Mesenteric fat pad (tissue), 1 donor: ENCODE measurements around the gene GATD1. TPM values are rescaled to one million over a fixed set of nuclear protein-coding genes. Genes with fewer than 3 reads are reported as not detected.
"Not testable (repeated sequence)": the region's sequence is repeated elsewhere in the genome, so short reads cannot be mapped to it uniquely, and the experiment has no call there.

Experiments used
- DNase-seq: peaks from one replicate; pipeline ENCODE4 v3.0.0-alpha.2; 2020; ENCODE audit warnings: low spot score
- total RNA-seq: library from RNA; stranded (reverse); fragmentation: NEBNext Ultra II Directional; extraction: Animal tissue kit (Norgen Biotek cat#: 25700); gene quantifications from one replicate; pipeline ENCODE4 v1.2.1, GENCODE V29; 2021
- donor health status: DM: yes; HTN: yes; CAD: no.

Gene GATD1
- total RNA-seq, 1 donor from 2014 or later: 54.1 TPM

DNA sequence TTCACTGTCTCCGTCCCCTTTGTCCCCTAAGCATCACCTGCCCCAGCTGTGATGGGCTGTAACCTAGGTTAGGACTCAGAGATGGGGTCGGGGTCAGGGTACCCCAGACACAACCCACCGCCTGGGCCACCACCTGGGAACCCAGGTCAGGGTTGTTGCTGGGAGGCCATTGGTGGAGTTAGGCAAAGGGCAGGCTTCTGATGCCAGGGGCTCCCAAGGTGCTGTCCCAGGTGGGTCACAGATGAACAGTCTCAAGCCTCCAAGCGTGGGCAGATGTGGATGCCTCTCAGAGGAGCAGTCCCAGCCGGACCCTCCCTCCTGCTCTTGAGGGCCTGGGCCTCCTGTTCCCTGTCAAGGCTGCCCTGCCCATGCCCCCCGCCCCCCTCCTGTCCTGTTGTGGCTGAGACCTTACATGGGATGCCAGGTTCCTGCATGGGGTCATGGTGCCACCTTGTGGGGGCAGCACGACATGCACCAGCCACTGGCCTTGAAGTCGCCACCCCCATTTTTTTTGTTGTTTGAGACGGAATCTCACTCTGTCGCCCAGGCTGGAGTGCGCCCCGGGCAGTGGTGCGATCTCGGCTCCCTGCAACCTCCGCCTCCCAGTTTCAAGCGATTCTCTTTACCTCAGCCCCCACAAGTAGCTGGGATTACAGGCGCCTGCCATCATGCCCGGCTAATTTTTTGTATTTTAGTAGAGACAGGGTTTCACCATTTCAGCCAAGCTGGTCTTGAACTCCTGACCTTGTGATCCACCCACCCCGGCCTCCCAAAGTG is 12.1 kb downstream of the GATD1 start:
- DNase-seq: no peak

DNA sequence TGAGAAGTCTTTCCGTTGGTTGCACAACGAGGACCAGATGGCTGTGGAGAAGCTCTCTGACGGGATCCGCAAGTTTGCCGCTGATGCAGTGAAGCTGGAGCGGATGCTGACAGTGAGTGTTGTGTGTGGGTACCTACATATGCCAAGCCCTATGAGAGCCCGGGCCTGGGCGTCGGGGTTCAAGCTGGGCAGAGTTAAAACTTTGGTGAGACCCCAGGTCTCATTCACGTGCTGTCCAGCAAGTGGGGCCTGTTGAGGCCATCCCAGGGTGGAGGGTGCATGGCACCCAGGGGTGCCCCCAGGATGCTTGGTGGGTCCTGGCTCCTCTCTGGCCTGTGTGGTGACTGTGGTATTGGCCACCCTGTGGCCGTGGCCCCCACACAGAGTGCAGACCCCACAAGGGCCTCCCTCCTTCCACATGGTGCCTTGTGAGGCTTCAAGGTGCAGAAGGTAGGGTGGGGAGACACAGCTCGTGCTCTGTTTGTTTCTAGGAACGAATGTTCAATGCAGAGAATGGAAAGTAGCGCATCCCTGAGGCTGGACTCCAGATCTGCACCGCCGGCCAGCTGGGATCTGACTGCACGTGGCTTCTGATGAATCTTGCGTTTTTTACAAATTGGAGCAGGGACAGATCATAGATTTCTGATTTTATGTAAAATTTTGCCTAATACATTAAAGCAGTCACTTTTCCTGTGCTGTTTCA is 12.8 kb downstream of the GATD1 start:
- DNase-seq: no peak

DNA sequence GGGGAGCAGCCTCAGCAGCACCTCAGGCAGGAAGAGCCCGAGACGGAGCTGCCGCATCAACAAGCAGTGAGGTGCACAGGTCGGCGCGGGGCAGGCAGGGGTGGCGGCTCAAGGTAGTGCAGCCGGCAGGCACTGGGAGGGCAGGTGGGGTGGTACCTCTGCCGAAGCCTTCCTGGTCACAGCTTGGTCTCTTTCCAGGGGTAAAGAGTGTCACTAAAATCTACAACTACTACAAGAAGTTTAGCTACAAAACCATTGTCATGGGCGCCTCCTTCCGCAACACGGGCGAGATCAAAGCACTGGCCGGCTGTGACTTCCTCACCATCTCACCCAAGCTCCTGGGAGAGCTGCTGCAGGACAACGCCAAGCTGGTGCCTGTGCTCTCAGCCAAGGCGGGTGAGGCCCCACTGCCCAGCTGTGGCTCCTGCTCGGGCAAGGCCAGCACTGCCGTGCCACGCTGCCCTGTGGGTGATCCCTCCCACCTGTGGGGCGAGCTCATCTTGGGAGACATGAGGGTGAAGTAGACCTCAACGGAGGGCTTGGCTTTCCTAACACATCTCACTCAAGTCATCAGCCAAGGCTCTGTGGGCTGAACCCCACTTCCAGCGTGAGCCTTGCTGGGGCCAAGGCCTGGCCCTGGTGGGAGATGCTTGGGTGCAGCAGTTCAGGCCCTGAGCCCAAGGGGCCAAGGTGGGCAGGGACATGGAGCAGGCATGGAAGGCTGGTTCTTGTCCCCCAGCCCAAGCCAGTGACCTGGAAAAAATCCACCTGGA is 13.6 kb downstream of the GATD1 start:
- no peak for DNase-seq

DNA sequence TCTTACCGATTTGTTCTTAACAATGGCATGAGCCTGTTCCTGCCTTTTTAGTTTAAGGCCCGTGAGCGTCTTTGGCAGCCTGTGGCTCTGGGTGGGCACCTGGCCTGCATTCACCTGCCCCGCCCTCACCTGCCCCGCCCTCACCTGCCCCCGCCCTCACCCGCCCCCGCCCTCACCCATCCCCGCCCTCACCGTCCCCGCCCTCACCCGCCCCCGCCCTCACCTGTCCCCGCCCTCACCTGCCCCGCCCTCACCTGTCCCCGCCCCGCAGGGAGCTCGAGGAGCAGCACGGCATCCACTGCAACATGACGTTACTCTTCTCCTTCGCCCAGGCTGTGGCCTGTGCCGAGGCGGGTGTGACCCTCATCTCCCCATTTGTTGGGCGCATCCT is 14.2 kb downstream of the GATD1 start:
- no peak for DNase-seq

DNA sequence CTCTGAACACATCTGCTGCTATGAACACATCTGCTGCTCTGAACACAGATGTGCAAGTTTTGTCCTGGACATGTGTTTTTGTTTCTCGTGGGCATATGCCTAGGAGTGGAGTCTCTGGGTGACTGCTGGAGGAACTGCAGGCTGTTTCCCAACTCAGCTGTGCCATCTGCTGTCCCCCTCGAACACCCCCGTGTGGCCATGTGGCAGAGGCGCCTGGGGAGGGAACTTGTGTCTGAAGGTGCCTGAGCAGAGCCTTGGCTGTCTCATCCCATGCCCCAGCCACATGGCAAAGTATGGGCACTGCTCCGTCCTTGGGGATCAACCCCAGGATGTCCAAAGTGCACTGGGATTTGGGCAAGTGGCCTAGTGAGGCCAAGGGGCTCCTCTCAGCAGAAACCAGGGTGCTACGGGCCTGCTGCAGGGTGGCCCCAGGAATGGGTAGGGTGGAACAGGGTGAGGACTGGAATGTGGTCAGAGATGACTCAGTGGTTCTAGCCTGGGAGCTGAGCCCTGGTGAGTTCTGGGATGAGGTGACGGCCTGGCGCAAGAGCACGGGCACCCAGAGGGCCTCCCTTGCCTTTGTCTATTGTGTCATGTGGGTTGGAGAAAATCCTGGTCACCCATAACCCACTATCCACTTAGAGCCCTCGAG is 14.7 kb downstream of the GATD1 start:
- DNase-seq: no peak

DNA sequence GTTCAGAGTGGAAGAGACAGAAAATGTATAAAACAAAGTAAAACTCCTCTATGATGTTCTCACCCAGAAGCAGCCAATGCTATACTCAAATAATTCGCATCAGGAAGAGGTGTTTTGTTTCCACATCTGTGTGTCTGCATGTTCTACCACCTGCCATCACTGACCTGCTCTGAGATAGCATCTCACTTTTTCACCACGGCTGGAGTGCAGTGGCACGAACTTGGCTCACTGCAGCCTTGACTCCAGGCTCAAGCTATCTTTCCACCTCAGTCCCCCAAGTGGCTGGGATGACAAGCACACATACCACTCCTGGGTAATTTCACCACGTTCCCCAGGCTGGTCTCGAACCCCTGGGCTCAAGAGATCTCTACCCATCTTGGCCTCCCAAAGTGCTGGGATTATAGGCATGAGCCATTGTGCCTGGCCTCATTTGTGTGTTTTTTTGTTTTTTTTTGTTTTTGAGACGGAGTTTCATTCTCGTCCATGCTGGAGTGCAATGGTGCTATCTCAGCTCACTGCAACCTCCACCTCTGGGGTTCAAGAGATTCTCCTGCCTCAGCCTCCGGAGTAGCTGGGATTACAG is 15.7 kb downstream of the GATD1 start:
- DNase-seq: no peak

DNA sequence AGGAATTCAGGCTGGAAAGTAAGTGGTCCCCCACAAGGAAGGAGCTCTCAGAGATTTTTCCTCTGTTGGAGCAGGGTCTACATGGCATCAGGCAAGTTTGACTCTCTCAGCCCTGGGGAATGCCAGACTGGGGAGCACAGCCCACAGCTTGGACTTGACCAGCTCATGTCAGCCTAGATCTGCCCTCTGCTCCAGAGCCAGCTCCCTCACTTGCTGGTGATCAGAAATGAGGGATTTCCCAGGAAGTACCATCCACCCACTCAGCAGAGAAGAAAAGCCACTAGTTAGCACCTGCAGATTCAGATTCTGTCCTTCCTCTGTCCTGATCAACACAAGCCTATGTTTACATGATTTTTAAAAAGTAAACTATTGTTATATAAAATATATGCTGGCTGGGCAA is 17.1 kb downstream of the GATD1 start:
- no peak for DNase-seq

DNA sequence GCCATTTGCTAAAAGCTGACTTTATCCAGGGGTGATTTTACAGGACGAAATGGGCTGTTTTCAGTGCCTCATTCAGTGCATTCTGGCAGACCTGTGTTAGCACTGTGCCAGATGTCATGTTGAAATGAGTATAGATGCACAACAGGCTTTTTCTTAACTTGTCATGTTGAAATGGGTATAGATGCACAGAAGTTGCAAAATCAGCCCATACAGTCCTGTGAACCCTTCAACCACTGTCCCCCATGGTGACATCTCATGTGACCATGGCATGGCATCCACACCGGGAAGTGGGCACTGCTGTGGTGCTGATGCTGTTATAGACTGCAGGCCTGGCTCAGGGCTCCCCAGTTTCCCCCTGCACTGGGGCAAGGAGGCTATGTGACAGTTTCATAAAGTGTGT is 27.6 kb downstream of the GATD1 start:
- no peak for DNase-seq

DNA sequence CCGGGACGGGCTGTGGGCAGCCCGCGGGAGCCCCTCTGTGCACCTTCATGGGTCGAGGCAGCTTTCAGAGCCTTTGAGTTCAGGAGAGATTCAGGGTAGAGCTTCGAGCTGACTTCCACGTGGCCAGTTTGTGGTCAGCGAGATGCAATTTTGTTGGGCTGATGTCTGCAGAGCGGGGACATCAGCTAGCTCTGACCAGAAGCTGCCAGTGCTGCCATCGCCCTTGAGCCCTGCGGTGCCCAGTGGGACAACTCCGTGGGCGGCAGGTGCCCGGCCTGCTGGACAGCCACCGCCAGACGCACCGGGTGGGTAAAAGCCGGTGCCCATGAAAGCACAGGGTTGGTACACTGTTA is 29.3 kb downstream of the GATD1 start:
- no peak for DNase-seq

DNA sequence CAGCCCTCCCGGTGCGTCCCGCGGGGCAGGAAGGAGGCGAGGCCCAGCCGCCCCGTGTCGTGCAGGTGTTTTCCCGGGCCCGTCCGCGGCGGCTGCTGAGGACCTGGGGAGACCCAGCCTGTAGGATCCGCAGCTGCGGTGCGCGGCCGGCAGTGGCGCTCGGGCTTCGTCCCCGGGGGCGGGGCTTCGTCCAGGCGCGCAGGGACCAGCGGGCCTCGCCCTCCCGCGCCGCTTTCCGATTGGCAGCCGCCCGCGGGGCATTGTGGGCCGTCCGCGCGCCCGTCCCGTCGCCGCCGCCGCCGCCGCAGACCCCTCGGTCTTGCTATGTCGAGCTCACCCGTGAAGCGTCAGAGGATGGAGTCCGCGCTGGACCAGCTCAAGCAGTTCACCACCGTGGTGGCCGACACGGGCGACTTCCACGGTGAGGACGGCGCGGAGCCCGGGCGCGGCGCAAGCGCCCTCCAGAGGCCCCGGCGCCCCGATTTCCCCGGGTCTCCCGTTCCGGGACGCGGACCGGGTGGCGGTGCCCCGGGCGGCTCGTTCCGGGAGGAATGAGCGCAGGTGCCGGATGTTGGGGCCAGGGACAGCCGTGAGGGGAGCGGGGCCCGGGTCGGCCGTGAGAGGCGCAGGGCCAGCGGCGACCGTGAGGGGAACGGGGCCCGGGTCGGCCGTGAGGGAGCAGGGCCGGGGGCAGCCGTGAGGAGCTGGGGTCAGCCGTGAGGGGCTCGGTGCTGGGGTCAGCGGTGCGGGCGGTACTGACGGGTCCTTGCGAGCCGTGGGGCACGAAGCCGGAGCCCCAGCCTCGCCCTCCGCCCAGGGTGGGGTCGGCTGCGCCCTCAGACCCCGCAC is 29.9 kb downstream of the GATD1 start, which contains the start of gene TALDO1:
Gene TALDO1 (plus strand): TSS at position 307 of the 849 bp plus-strand sequence. CDS start 18 bp downstream, at position 325.
- DNase-seq: peak; percentile 98

DNA sequence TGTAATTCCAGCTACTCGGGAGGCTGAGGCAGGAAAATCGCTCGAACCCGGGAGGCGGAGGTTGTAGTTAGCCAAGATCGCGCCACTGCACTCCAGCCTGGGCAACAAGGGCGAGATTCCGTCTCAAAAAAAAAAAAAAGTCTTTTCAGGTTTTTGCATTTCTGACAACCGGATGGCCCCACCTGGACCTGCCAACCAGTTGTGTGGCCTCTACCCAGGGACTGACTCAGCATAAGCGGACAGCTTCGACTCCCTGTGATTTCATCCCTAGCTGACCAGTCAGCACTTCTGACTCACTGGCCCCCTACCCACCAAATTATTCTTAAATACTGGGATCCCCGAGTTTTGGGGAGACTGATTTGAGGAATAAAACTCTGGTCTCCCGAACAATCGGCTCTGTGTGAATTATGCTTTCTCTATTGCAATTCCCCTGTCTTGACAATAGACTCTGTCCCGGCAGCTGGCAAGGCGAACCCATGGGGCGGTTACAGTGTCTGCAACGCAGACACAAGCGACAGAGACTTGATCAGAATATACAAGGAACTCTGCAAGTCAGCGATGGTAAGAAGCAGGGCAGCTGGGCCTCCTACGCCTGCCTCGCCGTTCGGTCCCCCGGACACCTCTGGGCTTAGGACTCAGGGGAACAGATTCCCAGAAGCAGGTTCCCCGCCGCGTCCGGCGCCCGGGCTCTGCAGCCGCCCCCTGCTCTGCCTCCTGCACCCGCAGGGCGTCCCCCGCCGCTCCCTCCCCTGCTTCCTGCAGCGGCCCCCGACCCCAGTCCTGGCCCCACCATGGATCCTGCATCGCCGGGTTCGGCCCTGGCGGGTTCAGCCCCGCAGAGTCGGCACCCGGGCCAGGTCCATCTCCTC is 30.8 kb downstream of the GATD1 start:
- DNase-seq: no peak

DNA sequence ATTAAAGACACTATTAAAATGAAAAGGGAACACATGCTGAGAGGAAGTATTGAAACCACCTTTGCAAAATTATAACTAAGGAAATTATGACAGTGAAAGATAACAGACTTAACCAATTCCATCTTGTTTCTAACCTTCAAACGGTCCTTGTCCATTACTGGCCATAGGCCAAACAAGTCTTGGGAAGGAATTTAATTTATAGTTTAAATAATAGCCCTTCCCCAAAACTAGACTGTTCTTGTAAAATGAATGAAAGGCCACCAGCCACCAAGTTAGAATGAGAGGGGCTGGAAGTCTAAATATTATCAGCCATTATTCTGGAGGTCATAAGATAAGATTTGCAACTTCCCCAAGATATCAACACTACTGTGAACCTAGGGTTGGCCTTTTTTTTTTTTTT is 31.9 kb downstream of the GATD1 start:
- no peak for DNase-seq

DNA sequence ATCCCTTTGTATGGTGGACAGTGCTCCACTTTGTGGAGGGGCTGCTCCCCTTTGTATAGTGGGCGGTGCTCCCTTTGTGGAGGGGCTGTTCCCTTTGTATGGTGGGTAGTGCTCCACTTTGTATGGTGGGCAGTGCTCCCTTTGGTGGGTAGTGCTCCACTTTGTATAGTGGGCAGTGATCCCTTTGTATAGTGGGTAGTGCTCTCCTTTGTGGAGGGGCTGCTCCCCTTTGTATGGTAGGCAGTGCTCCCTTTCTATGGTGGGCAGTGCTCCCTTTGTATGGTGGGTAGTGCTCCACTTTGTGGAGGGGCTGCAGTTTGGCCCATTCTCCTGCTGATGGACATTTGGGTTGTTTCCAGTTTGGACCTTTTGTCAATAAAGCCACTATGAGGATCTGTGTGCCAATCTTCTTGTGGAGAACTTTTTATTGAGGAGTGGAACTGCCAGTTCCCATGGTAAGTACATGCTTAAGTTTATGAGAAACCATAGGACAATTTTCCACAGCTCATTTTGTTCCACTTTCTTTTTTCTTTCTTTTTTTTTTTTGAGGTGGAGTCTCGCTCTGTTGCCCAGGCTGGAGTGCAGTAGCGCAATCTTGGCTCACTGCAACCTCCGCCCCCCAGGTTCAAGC is 34.6 kb downstream of the GATD1 start:
- DNase-seq: no peak

DNA sequence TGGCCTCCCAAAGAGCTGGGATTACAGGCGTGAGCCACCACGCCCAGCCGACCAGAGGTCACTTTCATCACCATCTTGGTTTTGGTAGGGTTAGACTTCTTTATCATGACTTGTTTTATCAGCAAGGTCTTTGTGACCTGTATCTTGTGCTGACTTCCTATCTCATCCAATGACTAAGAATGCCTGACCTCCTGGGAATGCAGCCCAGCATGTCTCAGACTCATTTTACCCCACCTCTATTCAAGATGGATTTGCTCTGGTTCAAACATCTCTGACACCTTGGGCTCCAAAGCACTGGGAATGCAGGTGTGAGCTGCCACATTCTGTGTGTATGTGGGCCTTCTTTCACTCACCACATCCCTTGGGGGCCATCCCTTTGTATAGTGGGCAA is 35.1 kb downstream of the GATD1 start:
- no peak for DNase-seq

DNA sequence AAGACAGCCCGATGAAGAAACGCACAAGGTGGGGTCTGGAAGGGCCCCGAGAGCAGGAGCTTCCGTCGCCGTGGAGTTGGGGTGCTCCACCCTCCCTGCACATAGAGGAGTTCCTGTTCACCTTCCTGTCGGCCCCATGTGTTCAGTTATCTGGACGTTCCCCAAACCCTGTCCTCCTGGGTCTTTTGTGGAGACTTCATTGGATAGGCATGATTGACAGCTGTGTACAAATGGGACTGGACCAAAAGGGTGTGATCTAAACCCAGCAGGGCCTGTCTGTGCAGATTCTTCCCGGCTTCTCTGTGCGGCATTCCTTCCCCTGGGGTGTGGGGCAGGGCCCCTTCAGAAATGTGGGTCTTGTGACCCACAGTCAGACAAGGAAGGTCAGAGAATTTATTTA is 39.4 kb downstream of the GATD1 start:
- not testable (repeated sequence) for DNase-seq

DNA sequence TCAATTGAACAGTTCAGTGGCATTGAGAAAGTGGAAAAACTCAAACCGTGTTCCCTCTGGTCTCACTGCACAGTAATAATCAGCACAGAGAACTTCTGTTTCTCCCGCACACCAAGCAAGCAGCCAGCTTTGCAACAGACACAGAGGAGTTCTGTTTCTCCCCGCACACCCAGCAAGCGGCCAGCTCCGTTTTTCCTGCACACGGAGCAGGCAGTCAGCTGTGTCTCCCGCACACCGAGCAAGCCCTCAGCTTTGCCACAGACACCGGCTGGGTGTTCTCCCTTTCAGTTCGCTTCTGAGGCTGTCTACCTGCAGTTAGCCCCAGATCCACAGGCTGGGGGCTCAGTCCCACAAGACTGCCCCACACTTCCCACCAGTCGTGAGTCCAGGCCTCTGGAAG is 39.9 kb downstream of the GATD1 start:
- no peak for DNase-seq

DNA sequence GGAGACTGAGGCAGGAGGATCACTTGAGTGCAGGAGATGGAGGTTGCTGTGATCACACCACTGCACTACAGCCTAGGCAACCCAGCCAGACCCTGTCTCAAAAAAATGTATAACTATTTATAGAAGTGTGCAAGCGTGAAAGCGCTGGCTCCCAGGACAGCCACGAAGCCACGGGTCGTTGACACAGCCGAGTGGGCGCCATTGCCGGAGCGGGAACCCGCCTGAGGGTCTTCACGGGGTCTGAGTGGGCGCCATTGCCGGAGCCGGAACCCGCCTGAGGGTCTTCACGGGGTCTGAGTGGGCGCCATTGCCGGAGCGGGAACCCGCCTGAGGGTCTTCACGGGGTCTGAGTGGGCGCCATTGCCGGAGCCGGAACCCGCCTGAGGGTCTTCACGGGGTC is 42.7 kb downstream of the GATD1 start:
- DNase-seq: not testable (repeated sequence)

DNA sequence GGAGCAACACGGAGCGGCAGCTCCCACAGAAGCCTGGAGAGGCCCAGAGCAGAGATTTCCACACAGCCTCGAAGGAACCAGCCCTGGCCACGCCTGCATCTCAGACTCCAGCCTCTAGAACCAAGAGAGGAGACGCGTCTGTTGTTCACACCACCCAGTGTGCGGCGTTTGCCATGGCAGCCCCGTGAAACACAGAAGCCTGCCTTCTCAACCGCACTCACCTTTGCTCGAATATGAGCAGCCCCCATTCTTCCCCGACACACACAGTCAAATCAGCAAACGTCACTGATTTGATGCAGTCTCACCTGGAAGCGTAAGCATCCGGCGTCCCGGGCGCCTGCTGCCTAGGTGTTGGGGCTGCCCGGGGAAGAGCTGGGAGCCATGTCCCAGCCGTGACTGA is 44.2 kb downstream of the GATD1 start:
- no peak for DNase-seq
